Smooth muscle cell (in vitro differentiated cells): ENCODE measurements around the gene CSMD2. TPM values are rescaled to one million over a fixed set of nuclear protein-coding genes. Genes with fewer than 3 reads are reported as not detected.

Experiments
- DNase-seq: peaks from one replicate; lab custom pipeline; 2025; ENCODE audit not compliant: unreplicated experiment; lab: John Stamatoyannopoulos, UW
- H2AFZ ChIP-seq: fragments of 200-600 bp; sonication (generic); 2 replicates; pipeline ENCODE4 v1.6.0; 2016; ENCODE audit warnings: antibody characterized with exemption, low read depth, mild to moderate bottlenecking
- H3F3A ChIP-seq: fragments of 200-600 bp; sonication (generic); 2 replicates; pipeline ENCODE4 v1.6.0; 2017; ENCODE audit warnings: antibody characterized with exemption, low read depth
- H3K27ac ChIP-seq: fragments of 200-600 bp; sonication (generic); 2 replicates; pipeline ENCODE4 v1.5.1; 2016; ENCODE audit warnings: low read depth, mild to moderate bottlenecking
- H3K27me3 ChIP-seq: fragments of 200-600 bp; sonication (generic); 2 replicates; pipeline ENCODE4 v1.6.1; 2016; ENCODE audit warnings: low read depth, mild to moderate bottlenecking
- H3K36me3 ChIP-seq: fragments of 200-600 bp; sonication (generic); 2 replicates; pipeline ENCODE4 v1.5.1; 2016; ENCODE audit warnings: low read depth
- H3K4me1 ChIP-seq: fragments of 200-600 bp; sonication (generic); 2 replicates; pipeline ENCODE4 v1.5.1; 2016; ENCODE audit warnings: low read depth
- H3K4me2 ChIP-seq: fragments of 200-600 bp; sonication (generic); 2 replicates; pipeline ENCODE4 v1.6.0; 2016; ENCODE audit warnings: mild to moderate bottlenecking
- H3K4me3 ChIP-seq: fragments of 200-600 bp; sonication (generic); 2 replicates; pipeline ENCODE4 v1.5.1; 2016; ENCODE audit warnings: mild to moderate bottlenecking
- H3K79me2 ChIP-seq: fragments of 200-600 bp; sonication (generic); 2 replicates; pipeline ENCODE4 v1.6.0; 2016; ENCODE audit warnings: low read depth, mild to moderate bottlenecking
- H3K9ac ChIP-seq: fragments of 200-600 bp; sonication (generic); 2 replicates; pipeline ENCODE4 v1.6.0; 2016; ENCODE audit warnings: low read depth
- H3K9me3 ChIP-seq: fragments of 200-600 bp; sonication (generic); replicated peaks from 2 replicates; pipeline ENCODE4 v1.5.1; 2016; ENCODE audit warnings: low read depth
- H4K20me1 ChIP-seq: fragments of 200-600 bp; sonication (generic); 2 replicates; pipeline ENCODE4 v1.6.0; 2016; ENCODE audit warnings: low read depth
- WGBS: methylation state at CpG from one replicate; pipeline ENCODE4 v1.1.7; 2016; ENCODE audit warnings: low lambda C conversion rate; 5-methylcytosine and 5-hydroxymethylcytosine counted together
- polyA plus RNA-seq: library from polyadenylated mRNA; unstranded; fragments of >200 nt; fragmentation: Nextera tagmentation; extraction: Ambion mirVana; gene quantifications from 2 replicates; pipeline ENCODE4 v1.2.1, GENCODE V29; 2016
- total RNA-seq: library from RNA; depleted of rRNA; stranded (reverse); fragments of >200 nt; gene quantifications from 2 replicates; pipeline ENCODE4 v1.2.3, GENCODE V29; 2014
- TF ChIP-seq, protein P1 (sequence below): fragments of 200-600 bp; sonication (generic); IDR thresholded peaks from 2 replicates; pipeline ENCODE4 v1.5.1; 2017; ENCODE audit warnings: borderline replicate concordance, mild to moderate bottlenecking, antibody characterized with exemption; ENCODE audit not compliant: insufficient read depth, poor library complexity, severe bottlenecking

The CSMD2 gene
- total and polyA plus RNA-seq, 2 experiments from 2014 or later, result 0.65 to 1.8 TPM

DNA sequence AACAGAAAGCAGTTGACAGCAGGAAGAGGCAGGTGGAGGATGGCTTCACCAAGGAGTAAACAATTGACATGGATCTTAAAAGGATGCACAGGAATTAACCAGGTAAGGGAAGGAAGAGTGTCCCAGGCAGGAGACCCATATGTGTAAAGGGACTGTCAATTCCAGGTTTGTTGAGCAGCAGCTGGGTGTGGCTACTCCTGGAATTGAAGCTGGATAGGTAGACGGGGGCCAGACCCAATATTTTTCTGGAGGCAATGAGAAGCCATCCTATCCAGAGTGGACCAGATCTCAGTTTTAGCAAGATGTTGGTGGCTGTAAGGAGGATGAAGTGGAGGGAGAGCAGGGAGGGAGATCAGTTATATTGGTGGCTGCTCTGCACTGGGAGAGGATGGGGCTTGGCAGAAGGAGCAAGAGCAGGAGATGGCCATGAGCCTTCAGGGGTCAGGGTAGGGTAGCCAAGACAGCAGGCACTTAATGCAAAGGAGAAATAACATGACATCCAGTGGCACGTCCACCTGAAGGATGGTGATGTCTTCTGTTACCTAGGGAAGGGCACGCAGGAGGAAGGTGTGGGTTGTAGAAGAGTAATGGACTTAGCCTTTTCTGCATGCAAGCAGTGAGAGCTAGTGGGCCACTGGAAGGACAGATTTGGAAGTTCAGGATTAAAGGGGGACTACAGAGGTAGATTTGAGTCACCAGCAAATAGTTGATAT, 447.9 kb downstream of the CSMD2 start:
- no peak for DNase-seq

DNA sequence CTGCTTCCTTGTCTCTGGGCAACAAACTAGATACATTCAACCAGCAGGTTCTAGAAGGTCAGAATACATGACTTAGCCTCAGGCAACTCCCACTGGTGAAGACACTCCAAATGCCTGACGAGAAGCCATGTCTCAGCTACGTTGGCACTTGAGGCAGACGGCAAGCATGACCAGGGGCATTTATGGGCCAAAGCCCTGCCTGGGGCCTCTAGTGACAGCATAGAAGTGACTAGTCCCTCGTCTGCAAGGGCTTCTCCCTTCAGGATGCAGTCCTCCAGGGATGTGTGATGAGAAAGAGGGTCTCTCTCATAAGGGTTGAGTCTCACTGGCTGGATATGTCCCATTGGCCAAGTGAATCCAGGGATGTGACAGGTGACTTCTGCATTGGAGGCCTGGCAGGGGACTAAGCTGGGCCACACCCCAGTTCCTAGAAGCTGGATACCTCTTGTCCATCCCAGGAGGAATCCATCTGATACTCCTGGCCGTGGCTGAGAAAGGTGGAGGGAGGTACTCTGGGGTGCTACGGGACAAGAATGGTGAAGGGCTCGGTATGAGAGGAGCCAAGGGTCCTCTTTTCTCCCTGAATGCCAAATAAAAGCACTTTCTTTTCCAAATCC, 449.7 kb downstream of the CSMD2 start:
- no peaks in the 10 kb centered on the region for H4K20me1 ChIP-seq
- no peak overlapping the region for H3K4me3 ChIP-seq
- no peaks in the 10 kb centered on the region for H3F3A ChIP-seq
- no peak overlapping the region for H3K4me2 ChIP-seq
- WGBS, result 83% methylated on average over 7 of the region's 7 CpGs
- H3K27ac ChIP-seq, result no peak overlapping the region
- H3K4me1 ChIP-seq, result no peaks in the 10 kb centered on the region
- H3K79me2 ChIP-seq, result no peaks in the 10 kb centered on the region
- no peak overlapping the region for H2AFZ ChIP-seq
- no peaks in the 10 kb centered on the region for H3K9me3 ChIP-seq
- no peaks in the 10 kb centered on the region for H3K36me3 ChIP-seq
- no peak for DNase-seq
- H3K27me3 ChIP-seq, result peaks cover 12% of the 10 kb centered on the region
- TF ChIP-seq, protein P1, sequence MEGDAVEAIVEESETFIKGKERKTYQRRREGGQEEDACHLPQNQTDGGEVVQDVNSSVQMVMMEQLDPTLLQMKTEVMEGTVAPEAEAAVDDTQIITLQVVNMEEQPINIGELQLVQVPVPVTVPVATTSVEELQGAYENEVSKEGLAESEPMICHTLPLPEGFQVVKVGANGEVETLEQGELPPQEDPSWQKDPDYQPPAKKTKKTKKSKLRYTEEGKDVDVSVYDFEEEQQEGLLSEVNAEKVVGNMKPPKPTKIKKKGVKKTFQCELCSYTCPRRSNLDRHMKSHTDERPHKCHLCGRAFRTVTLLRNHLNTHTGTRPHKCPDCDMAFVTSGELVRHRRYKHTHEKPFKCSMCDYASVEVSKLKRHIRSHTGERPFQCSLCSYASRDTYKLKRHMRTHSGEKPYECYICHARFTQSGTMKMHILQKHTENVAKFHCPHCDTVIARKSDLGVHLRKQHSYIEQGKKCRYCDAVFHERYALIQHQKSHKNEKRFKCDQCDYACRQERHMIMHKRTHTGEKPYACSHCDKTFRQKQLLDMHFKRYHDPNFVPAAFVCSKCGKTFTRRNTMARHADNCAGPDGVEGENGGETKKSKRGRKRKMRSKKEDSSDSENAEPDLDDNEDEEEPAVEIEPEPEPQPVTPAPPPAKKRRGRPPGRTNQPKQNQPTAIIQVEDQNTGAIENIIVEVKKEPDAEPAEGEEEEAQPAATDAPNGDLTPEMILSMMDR, result no peak
- no peak overlapping the region for H3K9ac ChIP-seq

More for the DNA sequence above, 447.9 kb downstream of the CSMD2 start:
- Histone ChIP-seq H3K9me3 (no peaks in the 10 kb centered on the region), H3K27ac (no peak overlapping the region), H2AFZ (no peak overlapping the region), H3K4me1 (no peaks in the 10 kb centered on the region), H3K4me3 (no peak overlapping the region), H3K79me2 (no peaks in the 10 kb centered on the region), H3K27me3 (peaks cover 12% of the 10 kb centered on the region), H3K36me3 (no peaks in the 10 kb centered on the region), H4K20me1 (no peaks in the 10 kb centered on the region), H3F3A (no peaks in the 10 kb centered on the region), H3K9ac (no peak overlapping the region), H3K4me2 (no peak overlapping the region)
- TF ChIP-seq, protein P1, result no peak
- 85% methylated on average over 3 of the region's 3 CpGs for WGBS

DNA sequence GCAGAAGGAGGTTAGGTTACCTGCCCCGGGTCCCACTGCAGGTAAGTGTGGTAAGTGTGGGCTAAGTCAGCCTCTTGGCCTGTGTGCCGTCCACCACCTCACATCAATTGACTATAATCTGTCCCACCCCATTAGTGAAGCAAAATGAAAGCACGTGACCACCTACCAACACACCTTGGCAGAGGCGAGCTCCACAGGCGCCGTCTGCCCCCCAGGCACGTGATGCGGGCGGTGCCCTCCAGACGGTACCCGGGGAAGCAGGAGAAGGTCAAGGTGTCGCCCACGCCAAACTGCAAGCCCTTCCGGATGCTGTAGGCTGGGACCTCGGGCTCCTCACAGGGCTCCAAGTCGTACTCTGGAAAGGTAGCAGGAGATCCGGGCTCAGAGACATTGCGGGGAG, 450.6 kb downstream of the CSMD2 start:
- H3F3A ChIP-seq, result no peaks in the 10 kb centered on the region
- H3K4me1 ChIP-seq, result no peaks in the 10 kb centered on the region
- H3K4me3 ChIP-seq, result no peak overlapping the region
- H3K9me3 ChIP-seq, result no peaks in the 10 kb centered on the region
- H3K27me3 ChIP-seq, result peaks cover 12% of the 10 kb centered on the region
- DNase-seq, result no peak
- WGBS, result 94% methylated on average over 18 of the region's 18 CpGs
- H3K9ac ChIP-seq, result no peak overlapping the region
- no peak overlapping the region for H3K4me2 ChIP-seq
- H3K27ac ChIP-seq, result no peak overlapping the region
- no peaks in the 10 kb centered on the region for H3K79me2 ChIP-seq
- no peaks in the 10 kb centered on the region for H3K36me3 ChIP-seq
- H2AFZ ChIP-seq, result no peak overlapping the region
- TF ChIP-seq, protein P1, result no peak
- no peaks in the 10 kb centered on the region for H4K20me1 ChIP-seq
